ENCODE measurements around the gene RAD51B.

The RAD51B gene

DNA sequence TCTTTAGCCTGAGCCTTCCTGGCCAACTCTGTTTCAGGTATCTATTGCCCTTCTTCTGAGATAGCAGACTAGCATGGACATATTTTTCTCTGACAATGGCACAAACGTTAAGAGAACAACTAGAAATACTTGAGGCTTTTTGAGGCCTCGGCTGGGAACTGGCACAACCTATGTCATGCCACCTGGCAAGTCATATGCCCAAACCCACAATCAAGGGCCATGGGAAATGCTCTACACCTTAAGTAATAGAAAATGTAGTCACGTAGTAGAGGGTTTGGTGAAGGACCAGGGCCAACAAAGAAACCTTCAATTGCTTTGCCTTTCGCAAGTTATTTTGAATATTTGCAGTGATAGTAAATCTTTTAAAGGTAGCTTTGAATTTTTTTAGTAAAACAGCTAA, 647.8 kb downstream of the RAD51B start:
- no peak for TF ChIP-seq ZNF274 (IDR thresholded peaks at IDR 0.05; ENCODE audit: low read depth, low read length)
- H3K4me3 ChIP-seq (ENCODE audit: low read length) = no peak overlapping the region

DNA sequence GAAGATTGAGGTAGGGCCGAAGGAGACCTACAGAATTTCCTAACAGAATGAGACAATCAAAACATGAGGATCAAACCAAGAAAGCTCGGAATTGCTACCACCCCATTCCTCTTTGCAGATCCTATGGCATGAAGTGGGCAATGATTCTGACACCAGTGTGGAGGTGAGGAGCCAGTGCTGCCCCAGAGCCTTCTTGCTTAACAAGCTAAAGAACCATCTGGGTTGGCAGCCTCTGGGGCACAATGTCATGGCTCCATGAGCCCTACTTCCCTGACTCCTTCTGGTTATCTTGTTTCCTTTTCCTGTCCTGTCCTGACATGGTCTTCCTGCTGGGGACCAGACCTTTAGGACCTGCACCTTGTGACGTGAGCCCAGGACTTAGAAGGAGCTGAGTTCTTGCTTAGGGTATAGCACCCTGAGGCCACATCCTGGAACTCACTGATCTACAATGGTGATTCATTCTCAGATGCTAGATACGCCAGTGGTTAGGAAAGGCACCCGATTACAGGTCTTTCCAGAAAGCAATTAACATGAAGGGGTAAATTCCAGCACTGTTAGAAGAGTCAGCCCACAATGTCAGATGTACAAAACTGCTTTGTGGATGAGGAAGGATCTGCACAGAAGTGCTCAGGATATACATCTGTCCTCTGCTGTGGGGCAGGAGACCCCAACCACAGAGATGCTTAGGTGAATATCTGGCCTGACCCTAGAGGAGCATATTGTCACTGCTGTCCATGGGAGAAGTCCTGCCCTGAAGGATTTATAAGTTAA, 649.0 kb downstream of the RAD51B start:
- TF ChIP-seq ZNF274 (IDR thresholded peaks at IDR 0.05; ENCODE audit: low read depth, low read length) = no peak
- no peak overlapping the region for H3K4me3 ChIP-seq (ENCODE audit: low read length)

DNA sequence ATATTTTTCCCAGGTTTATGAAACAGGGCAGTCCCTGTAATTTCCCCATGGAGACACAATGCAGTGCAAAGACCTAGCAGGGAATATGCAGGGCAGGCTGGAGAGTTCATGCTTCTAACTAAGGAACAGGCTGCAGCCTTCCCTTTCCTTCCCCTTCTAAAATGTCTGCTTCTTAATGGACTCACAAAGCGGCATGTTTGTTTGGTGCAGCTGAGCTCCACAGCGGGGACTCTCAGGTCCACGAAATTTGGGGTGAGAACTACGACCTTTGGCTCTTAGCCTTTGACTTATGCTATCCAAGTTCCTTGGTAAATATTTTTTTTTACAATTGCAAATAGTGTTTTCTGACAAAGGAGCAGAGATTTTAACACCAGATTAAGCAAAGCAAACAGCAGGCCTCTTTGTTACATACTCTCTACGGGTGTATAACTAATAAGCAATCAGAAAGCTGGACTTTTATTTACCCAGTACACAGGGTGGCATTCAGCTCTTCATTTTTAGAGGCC, 649.7 kb downstream of the RAD51B start:
- H3K4me3 ChIP-seq (ENCODE audit: low read length) = no peak overlapping the region
- no peak for TF ChIP-seq ZNF274 (IDR thresholded peaks at IDR 0.05; ENCODE audit: low read depth, low read length)

DNA sequence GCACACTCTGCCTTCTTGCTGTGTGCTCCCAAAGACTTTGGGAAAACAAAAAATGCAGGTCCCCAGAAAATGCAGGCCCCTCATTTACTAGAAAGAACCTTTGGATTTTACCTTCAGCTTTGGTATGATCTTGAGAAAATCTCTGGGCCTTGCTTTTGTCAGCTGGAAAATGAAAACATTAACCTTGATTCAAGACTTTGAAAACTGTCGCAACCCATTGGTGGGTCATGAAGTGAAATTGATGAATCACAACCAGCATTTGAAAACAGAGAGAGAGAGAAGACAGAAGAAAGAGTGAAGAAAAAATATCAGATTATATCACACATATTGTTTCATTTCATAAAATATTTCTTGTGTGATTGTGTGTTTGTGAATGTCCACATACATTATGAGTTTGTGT, 650.8 kb downstream of the RAD51B start:
- TF ChIP-seq ZNF274 (IDR thresholded peaks at IDR 0.05; ENCODE audit: low read depth, low read length) = no peak
- no peak overlapping the region for H3K4me3 ChIP-seq (ENCODE audit: low read length)

DNA sequence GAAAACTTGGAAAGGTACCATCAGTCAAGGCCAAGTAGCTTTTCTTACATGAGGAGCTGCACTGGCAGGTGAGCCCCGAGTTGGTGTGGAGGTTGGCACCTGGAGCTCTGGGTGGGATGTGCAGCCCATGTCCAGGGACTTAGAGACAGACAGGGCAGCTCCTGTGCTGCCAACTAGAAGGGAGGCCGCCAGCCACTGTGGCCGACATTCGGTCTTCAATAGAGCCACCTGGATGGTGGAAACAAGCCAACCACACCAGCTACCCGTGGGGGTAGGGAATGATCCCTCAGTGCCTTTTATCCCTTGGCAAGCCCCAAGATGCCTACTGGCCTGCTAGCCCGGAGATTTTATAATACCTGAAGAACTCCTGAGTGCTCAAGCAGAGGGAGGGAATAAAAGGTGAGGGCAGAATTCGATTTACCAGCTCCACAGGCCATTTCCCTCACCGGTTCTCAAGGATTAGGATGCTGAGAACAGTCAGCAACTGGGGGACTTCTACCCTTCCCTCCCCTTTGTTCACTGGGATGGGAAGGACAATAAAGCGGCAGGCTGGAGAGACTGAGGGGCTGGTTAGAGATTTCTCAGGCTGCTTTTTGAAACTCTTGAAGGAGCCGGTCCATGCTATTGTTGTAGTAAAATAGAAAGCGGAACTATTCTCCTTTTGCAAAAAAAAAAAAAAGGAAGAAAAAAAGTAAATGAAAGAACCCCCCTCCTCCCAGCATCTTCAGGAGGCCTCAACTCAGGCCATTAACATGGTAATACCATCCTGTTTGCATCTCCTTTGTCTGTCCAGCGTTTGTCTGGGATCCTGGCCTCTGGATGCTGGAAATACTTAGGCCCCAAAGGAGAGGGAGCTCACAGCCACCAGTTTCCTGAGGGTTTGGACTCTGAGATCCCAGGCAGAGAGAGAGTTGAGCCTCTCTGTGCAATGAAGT, 651.7 kb downstream of the RAD51B start:
- no peak for TF ChIP-seq ZNF274 (IDR thresholded peaks at IDR 0.05; ENCODE audit: low read depth, low read length)
- H3K4me3 ChIP-seq (ENCODE audit: low read length) = no peak overlapping the region; the same call in 1 of the 2 replicates

DNA sequence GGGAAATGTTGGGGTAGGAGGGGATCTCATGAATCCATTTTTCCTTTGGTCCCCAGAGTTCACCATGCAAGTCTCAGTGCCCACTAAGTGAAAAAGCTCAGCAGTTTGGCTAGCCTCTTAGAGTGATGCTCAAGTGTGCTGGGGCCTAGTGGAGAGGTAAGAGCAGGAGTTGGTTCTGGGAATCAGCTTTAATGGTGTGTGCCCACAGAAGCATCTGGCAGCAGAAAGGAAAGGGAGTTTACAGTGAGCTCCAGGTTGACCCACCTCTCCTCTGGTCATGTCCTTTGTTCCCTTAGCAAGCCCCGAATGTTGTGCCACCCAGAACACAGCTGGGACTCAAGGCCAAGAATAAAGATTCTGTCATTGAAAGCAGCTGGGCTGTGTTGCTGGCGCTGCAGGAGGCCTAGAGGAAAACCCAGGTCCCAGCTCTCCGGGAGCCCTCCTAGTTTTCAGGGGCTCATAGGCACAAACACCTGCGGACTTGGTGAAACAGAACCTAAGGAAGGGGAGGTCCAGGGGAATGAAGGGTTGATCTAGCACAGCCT, 652.5 kb downstream of the RAD51B start:
- no peak for TF ChIP-seq ZNF274 (IDR thresholded peaks at IDR 0.05; ENCODE audit: low read depth, low read length)
- no peak overlapping the region for H3K4me3 ChIP-seq (ENCODE audit: low read length)

DNA sequence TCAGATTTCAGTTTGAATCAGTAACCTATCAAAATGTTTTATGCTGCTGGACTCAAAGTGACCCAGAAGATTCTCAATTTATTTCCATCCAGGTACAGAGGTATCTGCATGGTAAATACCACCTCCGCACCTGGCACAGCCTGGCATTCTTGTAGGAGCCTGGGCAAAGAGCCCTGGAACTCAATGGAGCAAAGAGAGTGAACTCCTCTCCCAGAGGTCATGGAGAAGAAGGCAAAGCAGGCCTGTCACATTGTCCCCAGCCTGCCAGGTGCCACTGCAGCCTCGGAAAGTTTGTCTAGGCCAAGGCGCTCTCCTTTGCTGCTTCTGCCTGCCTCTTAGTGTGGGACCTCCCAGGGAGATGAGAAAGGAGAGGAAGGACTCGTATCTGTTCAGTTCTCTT, 653.5 kb downstream of the RAD51B start:
- no peak for TF ChIP-seq ZNF274 (IDR thresholded peaks at IDR 0.05; ENCODE audit: low read depth, low read length)
- H3K4me3 ChIP-seq (ENCODE audit: low read length) = no peak overlapping the region

DNA sequence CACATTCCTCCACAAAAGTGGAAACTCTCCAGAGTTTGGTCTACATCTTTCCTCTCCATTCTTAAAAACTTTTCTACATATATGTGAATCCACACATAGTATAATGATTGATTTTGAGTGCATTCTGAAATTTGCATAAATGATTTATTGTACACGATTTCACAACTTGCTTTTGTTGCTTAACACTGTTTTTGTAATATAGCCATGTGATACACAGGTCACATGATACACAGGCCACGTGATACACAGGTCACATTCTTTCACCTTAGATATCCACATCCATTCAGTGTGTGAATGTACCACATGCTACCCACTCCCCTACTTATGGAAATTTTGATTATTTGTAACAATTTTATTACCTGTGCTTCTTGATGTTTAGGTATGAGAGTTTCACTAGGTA, 654.2 kb downstream of the RAD51B start:
- no peak overlapping the region for H3K4me3 ChIP-seq (ENCODE audit: low read length)
- TF ChIP-seq ZNF274 (IDR thresholded peaks at IDR 0.05; ENCODE audit: low read depth, low read length) = no peak

DNA sequence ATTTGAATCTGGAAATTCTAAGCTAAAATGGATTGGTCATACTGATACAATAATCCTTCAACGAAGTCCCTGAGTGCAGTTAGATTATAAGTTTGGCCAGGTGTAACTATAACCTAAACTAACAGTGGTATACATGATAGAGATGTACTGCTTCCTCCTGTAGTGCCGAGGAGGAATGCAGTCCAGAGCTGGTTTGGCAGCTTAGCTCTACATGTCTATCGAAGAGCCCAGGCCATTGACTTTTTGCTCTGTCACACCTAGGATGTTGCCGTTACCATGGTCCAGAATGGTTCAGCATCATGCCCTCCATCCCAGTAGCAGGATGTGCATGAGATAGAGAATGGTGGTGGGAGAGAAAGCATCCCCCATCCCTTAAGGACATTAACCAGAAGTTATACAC, 655.2 kb downstream of the RAD51B start:
- H3K4me3 ChIP-seq (ENCODE audit: low read length) = no peak overlapping the region
- TF ChIP-seq ZNF274 (IDR thresholded peaks at IDR 0.05; ENCODE audit: low read depth, low read length) = no peak

DNA sequence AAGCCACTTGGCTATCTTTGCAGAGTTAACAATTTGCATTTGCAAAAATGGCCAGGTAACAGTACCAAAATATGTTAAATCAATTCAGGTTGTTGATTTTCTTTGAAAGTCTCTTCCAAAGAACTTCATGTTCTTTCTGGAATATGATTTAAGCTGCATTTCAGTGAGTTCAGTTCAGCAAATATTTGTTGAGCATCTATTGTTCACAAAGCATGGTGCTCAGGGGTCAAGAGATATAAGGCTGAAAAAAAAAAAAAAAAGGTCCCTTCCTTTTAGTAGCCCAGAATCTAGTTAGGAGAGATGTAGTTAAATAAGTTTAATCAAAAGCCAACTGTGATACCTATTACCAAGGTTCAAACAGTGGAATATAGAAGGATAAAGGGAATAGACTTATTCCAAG, 656.2 kb downstream of the RAD51B start:
- no peak overlapping the region for H3K4me3 ChIP-seq (ENCODE audit: low read length)
- TF ChIP-seq ZNF274 (IDR thresholded peaks at IDR 0.05; ENCODE audit: low read depth, low read length) = no peak

DNA sequence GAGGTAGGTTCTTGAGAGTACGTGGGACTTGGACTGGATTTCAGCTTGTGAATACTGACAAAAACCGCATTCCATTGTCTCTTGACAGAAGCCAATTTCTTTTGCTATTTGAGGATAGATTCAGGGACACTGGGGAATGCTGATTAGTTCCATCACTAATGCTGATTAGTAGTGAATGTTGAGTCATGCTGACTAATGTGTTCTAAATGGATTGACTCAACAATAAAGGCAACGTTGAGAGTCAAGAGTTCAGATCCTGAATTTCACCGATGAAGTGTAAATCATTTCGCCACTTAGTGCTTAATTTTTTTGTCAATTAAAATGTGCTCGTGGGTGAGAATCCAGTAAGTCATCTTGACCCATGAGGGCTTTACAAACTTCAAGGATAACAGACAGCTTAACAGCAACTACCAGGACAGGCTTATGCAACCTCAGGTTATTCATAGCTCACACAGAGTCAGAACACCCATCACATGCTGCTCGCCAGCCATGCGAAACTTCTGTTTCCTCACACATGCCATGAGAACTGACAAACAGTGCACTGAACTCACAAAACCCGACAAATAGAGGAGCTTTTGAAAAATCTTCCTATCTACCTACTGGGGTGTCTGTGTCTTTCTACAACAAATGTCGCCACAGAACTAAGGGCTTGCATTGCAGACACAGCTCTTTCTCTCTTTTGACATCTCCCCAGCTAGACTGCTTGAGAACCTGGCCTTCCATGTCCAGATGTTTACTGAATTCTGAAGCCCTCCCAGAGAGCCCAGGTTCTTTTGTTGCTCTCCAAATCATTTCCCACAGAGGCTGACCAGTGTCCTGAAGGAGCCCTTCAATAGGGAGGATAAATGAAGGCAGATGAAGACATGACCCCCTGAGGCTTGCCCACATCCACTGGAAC, 656.9 kb downstream of the RAD51B start:
- no peak for TF ChIP-seq ZNF274 (IDR thresholded peaks at IDR 0.05; ENCODE audit: low read depth, low read length)
- no peak overlapping the region; the same call in 1 of the 2 replicates for H3K4me3 ChIP-seq (ENCODE audit: low read length)

DNA sequence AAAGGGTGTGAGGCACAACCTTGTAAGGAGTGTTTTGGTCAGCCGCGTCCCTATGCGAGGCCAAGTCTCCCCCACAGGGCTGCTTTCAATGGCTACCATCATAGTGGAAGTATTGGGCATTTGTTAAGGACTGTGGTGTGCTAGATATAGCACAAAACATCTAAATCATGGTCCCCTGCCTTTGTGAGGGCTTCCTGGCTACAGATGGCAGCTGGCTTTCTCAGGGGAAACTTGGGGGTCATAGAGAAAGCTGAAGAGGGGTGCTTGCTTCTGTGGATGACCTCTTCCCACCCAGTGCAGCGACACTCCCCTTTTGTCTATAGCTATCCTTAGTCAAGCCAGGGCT, 657.5 kb downstream of the RAD51B start:
- no peak overlapping the region for H3K4me3 ChIP-seq (ENCODE audit: low read length)
- no peak for TF ChIP-seq ZNF274 (IDR thresholded peaks at IDR 0.05; ENCODE audit: low read depth, low read length)

DNA sequence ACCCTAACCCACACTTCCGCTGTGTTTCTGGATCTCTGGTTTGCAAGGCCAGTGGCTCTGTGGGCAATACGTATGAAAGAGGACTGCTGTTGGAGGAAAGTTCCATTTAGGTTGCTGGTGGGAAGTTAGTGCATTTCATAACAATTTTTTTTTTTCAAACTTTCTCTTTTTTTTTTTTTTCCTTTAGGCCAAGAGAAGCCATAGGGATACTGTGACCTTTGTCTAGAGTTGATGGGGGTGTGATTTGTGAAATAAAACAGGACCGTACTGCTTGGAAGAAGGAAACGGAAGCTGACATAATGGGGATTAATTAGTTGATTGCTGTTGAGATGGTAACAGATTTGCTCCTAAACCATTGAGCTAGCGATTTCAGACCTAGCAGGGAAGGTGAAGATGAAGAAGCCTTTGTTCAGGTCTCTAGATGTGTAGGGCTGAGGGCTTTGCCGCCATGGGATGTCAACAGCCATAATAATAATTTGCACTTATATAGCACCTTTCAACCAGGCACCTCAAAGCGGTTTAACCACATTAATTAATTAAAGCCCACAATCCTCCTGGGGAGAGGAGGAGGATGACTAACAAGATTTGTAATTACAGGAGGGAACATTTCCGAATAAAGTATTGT, 658.0 kb downstream of the RAD51B start:
- TF ChIP-seq ZNF274 (IDR thresholded peaks at IDR 0.05; ENCODE audit: low read depth, low read length) = no peak
- H3K4me3 ChIP-seq (ENCODE audit: low read length) = no peak overlapping the region
